GM08714 (cell line): ENCODE results near the gene ZNF133.
A peak's percentile ranks its signal among the peaks of the same experiment; 100 is the strongest.
"Not testable (repeated sequence)": the region's sequence is repeated elsewhere in the genome, so short reads cannot be mapped to it uniquely, and the experiment has no call there.

Experiments
- H3K4me3 ChIP-seq: fragments of 200-500 bp; sonication (Bioruptor generic); 2 replicates; pipeline ENCODE4 v1.5.1; 2014; ENCODE audit warnings: mild to moderate bottlenecking, low read length, inconsistent platforms
- ZNF274 ChIP-seq: IDR thresholded peaks from 2 replicates; pipeline ENCODE4 v1.6.1; 2012; ENCODE audit warnings: mild to moderate bottlenecking, low read depth, low read length

Gene ZNF133

DNA sequence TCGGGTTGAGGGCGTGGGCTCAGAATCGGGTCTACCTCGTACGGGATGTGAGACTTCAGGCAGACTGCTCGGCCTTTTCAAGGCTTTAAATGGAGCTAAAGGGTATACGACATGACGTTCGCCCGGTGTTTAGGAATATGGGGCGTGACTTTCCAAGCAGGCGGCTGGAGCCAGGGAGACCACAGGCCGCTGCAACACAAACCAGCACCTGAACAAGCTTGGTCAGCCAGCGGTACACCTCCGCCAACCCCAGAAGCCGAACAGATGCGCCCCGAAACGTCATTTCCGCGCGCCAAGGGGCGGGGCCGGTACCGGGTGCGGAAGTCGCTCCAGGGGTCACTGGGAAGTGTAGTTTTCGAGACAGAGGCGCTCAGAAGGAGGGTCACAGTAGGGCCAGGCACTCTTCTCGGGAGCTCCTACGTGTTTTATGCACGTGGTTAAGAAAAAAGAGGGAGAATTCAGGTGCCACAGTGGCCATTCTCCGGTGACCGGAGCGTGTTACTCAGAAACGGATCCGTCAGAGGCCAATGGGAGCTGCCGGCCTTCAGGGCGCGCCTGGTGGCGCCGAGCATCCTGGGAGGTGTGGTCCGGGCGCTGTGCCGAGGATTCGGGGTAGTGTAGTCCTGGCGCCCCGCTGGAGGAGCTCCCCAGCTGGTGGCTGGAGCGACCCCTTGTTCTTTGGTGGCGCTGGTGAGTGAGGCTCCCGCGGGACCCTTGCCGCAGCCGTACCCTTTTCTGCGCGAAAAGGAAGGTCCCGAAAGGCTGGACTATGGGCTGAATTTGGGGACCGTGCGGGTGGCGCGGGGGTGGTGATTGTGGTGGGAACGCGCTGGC lies at the start of gene ZNF133:
Gene ZNF133 (plus strand): TSS at position 613 of the 834 bp plus-strand sequence. CDS start 17,160 bp downstream, outside the sequence.
- no peak for TF ChIP-seq ZNF274
- peak within 1 kb of the TSS; percentile 90 for H3K4me3 ChIP-seq

GRCh38 chr20:18240997-18241396 lies 47.3 kb upstream of the ZNF133 start:
- no peak for TF ChIP-seq ZNF274

DNA sequence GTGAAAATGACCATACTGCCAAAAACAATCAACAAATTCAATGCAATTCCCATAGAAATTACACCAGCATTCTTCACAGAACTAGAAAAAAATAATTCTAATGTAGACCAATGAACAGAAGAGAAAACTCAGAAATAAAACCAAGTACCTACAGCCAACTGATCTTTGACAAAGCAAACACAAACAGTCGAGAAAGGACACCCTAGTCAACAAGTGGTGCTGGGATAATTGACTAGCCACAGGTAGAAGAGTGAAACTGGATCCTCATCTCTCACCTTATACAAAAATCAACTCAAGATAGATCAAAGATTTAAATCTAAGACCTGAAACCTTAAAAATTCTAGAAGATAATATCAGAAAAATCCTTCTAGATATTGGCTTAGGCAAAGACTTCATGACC lies 44.5 kb upstream of the ZNF133 start:
- TF ChIP-seq ZNF274, result no peak
- no peak overlapping the region for H3K4me3 ChIP-seq

More at GRCh38 chr20:18240997-18241396, 47.3 kb upstream of the ZNF133 start:
- H3K4me3 ChIP-seq, result no peak overlapping the region

DNA sequence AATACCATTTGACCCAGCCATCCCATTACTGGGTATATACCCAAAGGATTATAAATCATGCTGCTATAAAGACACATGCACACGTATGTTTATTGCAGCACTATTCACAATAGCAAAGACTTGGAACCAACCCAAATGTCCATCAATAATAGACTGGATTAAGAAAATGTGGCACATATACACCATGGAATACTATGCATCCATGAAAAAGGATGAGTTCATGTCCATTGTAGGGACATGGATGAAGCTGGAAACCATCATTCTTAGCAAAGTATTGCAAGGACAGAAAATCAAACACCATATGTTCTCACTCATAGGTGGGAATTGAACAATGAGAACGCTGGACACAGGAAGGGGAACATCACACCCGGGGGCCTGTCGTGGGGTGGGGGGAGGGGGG lies 39.8 kb upstream of the ZNF133 start:
- H3K4me3 ChIP-seq, result not testable (repeated sequence)

DNA sequence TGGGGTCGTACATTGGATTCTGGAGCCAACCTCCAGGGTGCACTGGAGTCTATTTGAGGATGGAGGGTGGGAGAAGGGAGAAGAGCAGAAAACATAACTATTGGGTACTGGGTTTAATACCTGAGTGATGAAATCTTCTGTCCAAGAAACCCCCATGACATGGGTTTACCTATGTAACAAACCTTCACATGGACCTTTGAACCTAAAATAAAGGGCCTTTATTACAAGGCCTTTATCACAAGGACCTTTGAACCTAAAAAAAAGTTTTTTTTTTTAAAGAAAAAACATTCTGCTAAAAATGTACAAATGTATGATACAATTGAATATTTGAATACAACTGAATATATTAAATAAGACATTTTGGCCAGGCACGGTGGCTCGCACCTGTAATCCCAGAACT lies 38.1 kb upstream of the ZNF133 start:
- H3K4me3 ChIP-seq, result no peak overlapping the region
- no peak for TF ChIP-seq ZNF274

DNA sequence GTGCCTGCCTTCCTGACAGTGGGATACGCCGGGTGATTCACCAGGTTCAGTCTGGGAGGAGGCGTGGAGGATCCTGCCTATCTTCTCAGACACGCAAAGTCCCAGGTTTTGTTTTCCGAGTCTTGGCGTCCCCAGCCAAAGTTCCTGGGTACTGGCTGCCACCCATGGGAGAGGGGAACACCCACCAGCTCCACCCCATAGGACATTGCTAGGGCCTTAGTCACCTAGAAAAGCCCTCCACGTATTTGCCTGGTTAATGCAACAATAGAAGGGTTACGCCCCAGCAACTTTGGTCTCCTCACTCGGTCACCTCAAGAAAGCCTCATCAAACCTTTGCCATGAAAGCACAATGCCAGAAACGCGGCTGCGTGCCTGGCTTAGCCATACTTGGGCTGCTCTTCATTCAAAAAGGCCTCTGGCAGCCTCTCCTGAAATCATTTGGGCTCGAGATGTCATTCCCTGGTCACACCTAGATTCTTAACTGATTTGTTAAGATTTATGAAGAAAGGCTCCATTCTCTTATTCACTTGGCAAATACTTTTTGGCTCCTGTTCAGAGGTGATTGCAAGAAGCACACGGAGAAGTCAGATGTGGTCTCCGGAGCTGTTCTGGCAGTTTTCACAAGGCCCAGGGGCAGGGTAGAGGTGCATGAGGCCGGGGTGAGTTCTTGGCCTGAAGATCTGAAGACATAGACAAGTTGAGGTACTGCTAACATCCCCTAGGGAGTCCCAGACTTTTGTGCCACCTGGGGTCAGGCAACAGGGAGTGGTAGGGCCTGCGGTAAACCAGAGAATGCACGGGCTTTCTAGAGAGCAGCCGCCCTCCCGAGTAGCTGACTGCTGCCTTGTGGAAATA lies 35.5 kb upstream of the ZNF133 start:
- TF ChIP-seq ZNF274, result no peak
- H3K4me3 ChIP-seq, result no peak overlapping the region

- H3K4me3 ChIP-seq, result no peak overlapping the region
- TF ChIP-seq ZNF274, result no peak
These were observed 33.7 kb upstream of the ZNF133 start for GRCh38 chr20:18254615-18255014.

DNA sequence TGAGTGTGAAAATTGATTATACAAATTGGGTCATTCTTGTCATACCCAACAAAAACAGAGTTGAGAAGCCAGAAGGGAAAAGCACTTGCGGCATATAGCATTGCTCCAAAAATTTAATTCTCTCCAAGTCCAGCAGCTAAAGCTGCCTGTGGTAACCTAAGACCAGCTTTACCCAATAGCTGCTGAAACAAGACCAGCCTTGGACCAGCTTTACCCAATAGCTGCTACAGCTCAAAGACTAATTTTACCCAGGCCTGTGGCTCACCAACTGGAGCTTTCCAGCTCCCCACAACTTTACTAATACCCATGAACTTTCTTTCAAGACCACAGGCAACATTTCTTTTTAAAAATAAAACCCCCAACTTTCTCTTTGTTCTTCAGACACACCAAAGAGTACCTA lies 32.8 kb upstream of the ZNF133 start:
- TF ChIP-seq ZNF274, result no peak
- no peak overlapping the region for H3K4me3 ChIP-seq

- TF ChIP-seq ZNF274, result no peak
- no peak overlapping the region for H3K4me3 ChIP-seq
These were observed 31.8 kb upstream of the ZNF133 start for GRCh38 chr20:18256440-18257090.

DNA sequence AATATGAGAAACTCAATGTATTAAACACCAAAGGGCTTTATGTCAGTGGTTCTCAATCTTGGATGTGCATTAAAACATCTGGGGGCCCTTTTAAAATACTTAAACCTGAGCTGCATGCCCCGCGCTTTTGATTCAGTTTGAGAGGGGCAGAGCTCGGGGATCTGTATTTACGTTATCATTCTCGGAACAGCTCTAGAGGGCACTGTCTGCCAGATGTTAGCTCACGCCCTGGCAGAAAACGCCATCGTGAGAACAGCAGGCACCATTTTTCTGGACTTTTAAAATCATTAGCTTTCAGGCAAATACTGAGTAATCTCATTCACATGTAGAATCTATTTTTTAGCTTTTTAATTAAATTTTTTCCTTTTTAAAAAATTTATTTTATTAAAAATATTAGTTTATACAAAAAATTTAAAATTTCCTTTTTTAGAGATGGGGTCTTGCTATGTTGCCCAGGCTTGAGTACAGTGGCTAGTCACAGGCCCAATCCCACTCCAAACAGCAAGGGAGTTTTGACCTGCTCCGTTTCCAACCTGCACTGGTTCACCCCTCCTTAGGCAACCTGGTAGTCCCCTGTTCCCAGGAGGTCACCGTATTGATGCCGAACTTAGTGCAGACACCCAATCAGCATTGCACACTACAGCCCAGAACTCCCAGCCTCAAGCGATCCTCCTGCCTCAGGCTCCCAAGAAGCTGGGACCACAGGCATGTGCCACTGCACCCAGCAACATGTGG lies 30.0 kb upstream of the ZNF133 start:
- TF ChIP-seq ZNF274, result no peak
- no peak overlapping the region for H3K4me3 ChIP-seq

- no peak overlapping the region for H3K4me3 ChIP-seq
- TF ChIP-seq ZNF274, result no peak
These were observed 28.6 kb upstream of the ZNF133 start for GRCh38 chr20:18259730-18260129.

GRCh38 chr20:18263723-18264122 lies 24.6 kb upstream of the ZNF133 start:
- TF ChIP-seq ZNF274, result no peak
- no peak overlapping the region for H3K4me3 ChIP-seq

DNA sequence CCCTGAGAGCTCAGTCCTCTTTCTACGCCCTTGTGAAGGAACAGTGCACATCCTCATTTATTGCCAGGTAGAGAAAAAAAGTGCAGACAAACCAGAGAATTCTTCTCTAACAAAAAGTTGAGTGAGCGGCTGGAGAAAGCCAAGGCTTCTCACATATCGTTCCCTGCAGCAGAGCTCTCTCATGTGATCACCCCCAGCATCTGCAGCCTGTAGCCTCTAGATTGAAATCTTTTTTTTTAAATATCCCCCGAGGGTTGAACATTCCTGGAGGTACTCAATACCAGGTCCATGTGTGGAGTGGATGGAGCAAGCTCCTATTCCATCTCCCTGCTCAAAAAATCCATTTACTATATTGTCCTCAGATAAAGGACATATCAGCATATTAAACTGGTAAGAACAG lies 22.9 kb upstream of the ZNF133 start:
- no peak overlapping the region for H3K4me3 ChIP-seq
- no peak for TF ChIP-seq ZNF274

- TF ChIP-seq ZNF274, result no peak
- H3K4me3 ChIP-seq, result no peak overlapping the region
These were observed 22.0 kb upstream of the ZNF133 start for GRCh38 chr20:18266282-18266681.

GRCh38 chr20:18267815-18268214 lies 20.5 kb upstream of the ZNF133 start:
- no peak for TF ChIP-seq ZNF274
- H3K4me3 ChIP-seq, result no peak overlapping the region
